ENCODE data around the gene HS3ST2. TPM values are rescaled to one million over a fixed set of nuclear protein-coding genes. Genes with fewer than 3 reads are reported as not detected.

Gene HS3ST2
- total and polyA plus RNA-seq, 2 donors (not counting 3 experiments of a cell fraction or from before 2014, with no cell fraction given) = not detected

DNA sequence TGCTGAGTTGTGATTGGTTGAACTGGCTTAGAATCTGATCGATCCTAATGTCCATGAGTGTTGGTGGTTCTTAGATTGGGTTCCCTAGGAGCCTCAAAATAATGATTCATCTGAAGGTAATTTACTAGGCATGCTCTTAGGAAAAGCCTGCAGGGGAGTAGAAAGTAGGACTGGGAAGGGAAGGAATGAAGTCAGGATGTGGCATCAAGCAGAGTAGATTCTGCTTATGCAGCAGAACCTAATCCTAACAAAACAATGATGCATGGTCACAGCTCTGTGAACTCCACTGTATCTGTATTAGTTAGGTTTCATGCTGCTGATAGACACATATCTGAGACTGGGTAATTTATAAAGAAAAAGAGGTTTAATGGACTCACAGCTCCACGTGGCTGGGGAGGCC, 132.5 kb downstream of the HS3ST2 start:
- Histone ChIP-seq H3K36me3 (ENCODE audit: control insufficient read depth in 2 of 2, extremely low read depth in 1 of 2, insufficient read depth in 2 of 2, low read length in 2 of 2) (no peaks in the 10 kb centered on the region), H3K9me1 (replicated peaks; ENCODE audit: control insufficient read depth, extremely low read depth, insufficient read depth, low read length) (no peaks in the 10 kb centered on the region), H3K4me3 (replicated peaks in 1 of 3; ENCODE audit: insufficient read depth in 1 of 3, low read depth in 1 of 3, low read length in 3 of 3) (no peak overlapping the region), H4K20me1 (replicated peaks; ENCODE audit: control insufficient read depth, extremely low read depth, insufficient read depth, low read length) (no peaks in the 10 kb centered on the region), H3K9ac (replicated peaks; ENCODE audit: extremely low read depth, insufficient read depth, low read length) (no peak overlapping the region), H3K79me2 (ENCODE audit: control insufficient read depth, insufficient read depth, low read length) (no peaks in the 10 kb centered on the region), H3K27me3 (ENCODE audit: control insufficient read depth in 2 of 2, insufficient read depth in 2 of 2, low read length in 2 of 2) (peaks cover 0 to 2% of the 10 kb centered on the region in 2 experiments), H3K27ac (ENCODE audit: insufficient read depth, low read depth, low read length) (no peak overlapping the region), H3K4me2 (ENCODE audit: insufficient read depth, low read length) (no peak overlapping the region), H2AFZ (ENCODE audit: low read depth, low read length) (no peak overlapping the region), H3K9me3 (replicated peaks; ENCODE audit: control insufficient read depth, insufficient read depth, low read length) (no peaks in the 10 kb centered on the region), H3K4me1 (ENCODE audit: control insufficient read depth, extremely low read depth, insufficient read depth, low read length) (no peaks in the 10 kb centered on the region)
- ChIA-PET POLR2A (no interaction called here), CTCF (interaction anchor here (1.2 to 4.9 kb wide), 2 partner anchors 45 to 47 kb away, joined by 3 to 39 read pairs; no protein-coding TSS in a partner anchor)
- dilution Hi-C loops (cut with MboI; ENCODE audit: extremely low pct_ligation_motif_present, low sequenced_read_pairs) (no loop called here), intact Hi-C loops (cut with micrococcal nuclease) (no loop called here)
- no peak for DNase-seq (ENCODE audit: low read depth, low spot score)
- no peak for FAIRE-seq
- BruUV-seq (replicated peaks) = no TSS peak
- TF ChIP-seq POLR2A (IDR thresholded peaks at IDR 0.05; ENCODE audit: low read depth, low read length) (no peak), EZH2 (IDR thresholded peaks at IDR 0.05; ENCODE audit: borderline replicate concordance, low read depth, low read length, severe bottlenecking) (no peak), MYC (IDR thresholded peaks at IDR 0.05; ENCODE audit: low read depth, low read length) (no peak), GATA2 (IDR thresholded peaks at IDR 0.05; ENCODE audit: insufficient read depth, insufficient read length, low read depth, low read length) (no peak)
- TF ChIP-seq, protein P1, sequence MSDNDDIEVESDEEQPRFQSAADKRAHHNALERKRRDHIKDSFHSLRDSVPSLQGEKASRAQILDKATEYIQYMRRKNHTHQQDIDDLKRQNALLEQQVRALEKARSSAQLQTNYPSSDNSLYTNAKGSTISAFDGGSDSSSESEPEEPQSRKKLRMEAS (IDR thresholded peaks at IDR 0.05; ENCODE audit: insufficient read depth, insufficient read length) = no peak

DNA sequence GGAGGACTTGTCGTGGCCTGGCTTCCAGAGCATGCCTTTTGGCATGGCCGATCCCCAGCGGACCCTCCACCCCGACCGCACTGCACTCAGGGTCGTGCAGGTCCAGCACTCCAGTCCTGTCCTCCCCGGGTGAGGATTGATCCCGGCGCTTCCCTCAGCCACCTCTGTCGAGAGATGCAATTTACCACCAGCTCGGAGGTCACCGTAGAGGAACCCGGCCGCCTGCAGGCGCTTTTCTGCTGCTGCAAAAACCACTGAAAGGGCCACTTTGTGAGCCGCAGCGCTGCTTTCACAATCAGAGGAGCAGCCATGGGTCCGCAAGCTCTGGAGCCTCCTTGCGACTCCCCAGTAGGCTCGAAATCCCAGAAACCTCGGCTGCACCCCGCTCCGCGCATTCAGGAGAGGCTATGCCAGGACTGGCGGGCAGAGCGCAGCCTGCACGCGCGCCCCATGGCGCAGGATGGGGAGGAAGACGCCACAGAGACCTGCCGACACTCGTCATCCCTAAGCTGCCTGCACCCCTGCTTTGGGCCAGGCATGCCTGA, 134.2 kb downstream of the HS3ST2 start:
- intact Hi-C loops (cut with micrococcal nuclease) = loop anchor here (1.0 kb wide), 1 partner anchor 49 kb away; no protein-coding TSS in a partner anchor

More for the DNA sequence above, 134.2 kb downstream of the HS3ST2 start:
- no peak for FAIRE-seq
- dilution Hi-C loops (cut with MboI; ENCODE audit: extremely low pct_ligation_motif_present, low sequenced_read_pairs) = no loop called here
- Histone ChIP-seq H3K9me3 (replicated peaks; ENCODE audit: control insufficient read depth, insufficient read depth, low read length) (no peaks in the 10 kb centered on the region), H3K4me2 (ENCODE audit: insufficient read depth, low read length) (no peak overlapping the region), H3K36me3 (ENCODE audit: control insufficient read depth in 2 of 2, extremely low read depth in 1 of 2, insufficient read depth in 2 of 2, low read length in 2 of 2) (no peaks in the 10 kb centered on the region), H3K27me3 (ENCODE audit: control insufficient read depth in 2 of 2, insufficient read depth in 2 of 2, low read length in 2 of 2) (peaks cover 0 to 2% of the 10 kb centered on the region in 2 experiments), H2AFZ (ENCODE audit: low read depth, low read length) (no peak overlapping the region), H3K4me1 (ENCODE audit: control insufficient read depth, extremely low read depth, insufficient read depth, low read length) (no peaks in the 10 kb centered on the region), H3K4me3 (replicated peaks in 1 of 3; ENCODE audit: insufficient read depth in 1 of 3, low read depth in 1 of 3, low read length in 3 of 3) (no peak overlapping the region), H4K20me1 (replicated peaks; ENCODE audit: control insufficient read depth, extremely low read depth, insufficient read depth, low read length) (no peaks in the 10 kb centered on the region), H3K9ac (replicated peaks; ENCODE audit: extremely low read depth, insufficient read depth, low read length) (no peak overlapping the region), H3K27ac (ENCODE audit: insufficient read depth, low read depth, low read length) (no peak overlapping the region), H3K79me2 (ENCODE audit: control insufficient read depth, insufficient read depth, low read length) (no peaks in the 10 kb centered on the region), H3K9me1 (replicated peaks; ENCODE audit: control insufficient read depth, extremely low read depth, insufficient read depth, low read length) (no peaks in the 10 kb centered on the region)
- BruUV-seq (replicated peaks) = no TSS peak
- POLR2A ChIA-PET = no interaction called here
- no peak for DNase-seq (ENCODE audit: low read depth, low spot score)
- CTCF ChIA-PET = interaction anchor here (1.0 to 4.9 kb wide), 3 partner anchors 15 to 50 kb away, joined by 3 to 39 read pairs (median 4); no protein-coding TSS in a partner anchor
- TF ChIP-seq, protein P1 (IDR thresholded peaks at IDR 0.05; ENCODE audit: insufficient read depth, insufficient read length) = no peak
- no peak for TF ChIP-seq EZH2 (IDR thresholded peaks at IDR 0.05; ENCODE audit: borderline replicate concordance, low read depth, low read length, severe bottlenecking)
- no peak for TF ChIP-seq POLR2AphosphoS5 (IDR thresholded peaks at IDR 0.05; ENCODE audit: insufficient read depth, low read depth, low read length)
- TF ChIP-seq GATA2 (IDR thresholded peaks at IDR 0.05; ENCODE audit: insufficient read depth, insufficient read length, low read depth, low read length) = no peak
- TF ChIP-seq MYC (IDR thresholded peaks at IDR 0.05; ENCODE audit: low read depth, low read length) = no peak
- no peak for TF ChIP-seq JUN (IDR thresholded peaks at IDR 0.05; ENCODE audit: borderline replicate concordance, insufficient read depth, insufficient read length, low read depth)
- TF ChIP-seq, protein P2, sequence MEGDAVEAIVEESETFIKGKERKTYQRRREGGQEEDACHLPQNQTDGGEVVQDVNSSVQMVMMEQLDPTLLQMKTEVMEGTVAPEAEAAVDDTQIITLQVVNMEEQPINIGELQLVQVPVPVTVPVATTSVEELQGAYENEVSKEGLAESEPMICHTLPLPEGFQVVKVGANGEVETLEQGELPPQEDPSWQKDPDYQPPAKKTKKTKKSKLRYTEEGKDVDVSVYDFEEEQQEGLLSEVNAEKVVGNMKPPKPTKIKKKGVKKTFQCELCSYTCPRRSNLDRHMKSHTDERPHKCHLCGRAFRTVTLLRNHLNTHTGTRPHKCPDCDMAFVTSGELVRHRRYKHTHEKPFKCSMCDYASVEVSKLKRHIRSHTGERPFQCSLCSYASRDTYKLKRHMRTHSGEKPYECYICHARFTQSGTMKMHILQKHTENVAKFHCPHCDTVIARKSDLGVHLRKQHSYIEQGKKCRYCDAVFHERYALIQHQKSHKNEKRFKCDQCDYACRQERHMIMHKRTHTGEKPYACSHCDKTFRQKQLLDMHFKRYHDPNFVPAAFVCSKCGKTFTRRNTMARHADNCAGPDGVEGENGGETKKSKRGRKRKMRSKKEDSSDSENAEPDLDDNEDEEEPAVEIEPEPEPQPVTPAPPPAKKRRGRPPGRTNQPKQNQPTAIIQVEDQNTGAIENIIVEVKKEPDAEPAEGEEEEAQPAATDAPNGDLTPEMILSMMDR (IDR thresholded peaks at IDR 0.05; ENCODE audit: extremely low read depth in 1 of 2, insufficient read depth in 1 of 2, low read depth in 1 of 2, low read length in 2 of 2) = no peak
- TF ChIP-seq POLR2A (IDR thresholded peaks at IDR 0.05; ENCODE audit: low read depth, low read length) = no peak
- no peak for TF ChIP-seq FOS (IDR thresholded peaks at IDR 0.05; ENCODE audit: borderline replicate concordance, insufficient read depth, low read length)

All from endothelial cell of umbilical vein (primary cell).